Neural progenitor cell (in vitro differentiated cells): ENCODE data around the gene BAIAP3. TPM values are rescaled to one million over a fixed set of nuclear protein-coding genes. Genes with fewer than 3 reads are reported as not detected.

Experiments
- DNase-seq: peaks from one replicate; pipeline ENCODE4 v3.0.0-alpha.2; 2016; ENCODE audit warnings: low spot score
- H2AFZ ChIP-seq: fragments of 200-600 bp; sonication (generic); replicated peaks from 2 replicates; pipeline ENCODE4 v1.6.1; 2016; ENCODE audit warnings: antibody characterized with exemption
- H3F3A ChIP-seq: fragments of 200-600 bp; sonication (generic); 2 replicates; pipeline ENCODE4 v1.6.1; 2016; ENCODE audit warnings: antibody characterized with exemption, low read depth
- H3K27ac ChIP-seq: fragments of 200-600 bp; sonication (generic); 2 replicates; pipeline ENCODE4 v1.5.1; 2016; ENCODE audit warnings: mild to moderate bottlenecking
- H3K27me3 ChIP-seq: fragments of 200-600 bp; sonication (generic); 2 replicates; pipeline ENCODE4 v1.6.1; 2016; ENCODE audit warnings: mild to moderate bottlenecking, moderate library complexity
- H3K36me3 ChIP-seq: fragments of 200-600 bp; sonication (generic); 2 replicates; pipeline ENCODE4 v1.5.1; 2016
- H3K4me1 ChIP-seq: fragments of 200-600 bp; sonication (generic); 2 replicates; pipeline ENCODE4 v1.6.1; 2016; ENCODE audit warnings: mixed run types
- H3K4me2 ChIP-seq: fragments of 200-600 bp; sonication (generic); 2 replicates; pipeline ENCODE4 v1.6.1; 2016
- H3K4me3 ChIP-seq: fragments of 200-600 bp; sonication (generic); 2 replicates; pipeline ENCODE4 v1.5.1; 2016
- H3K79me2 ChIP-seq: fragments of 200-600 bp; sonication (generic); 2 replicates; pipeline ENCODE4 v1.6.1; 2016; ENCODE audit warnings: low read depth
- H3K9ac ChIP-seq: fragments of 200-600 bp; sonication (generic); 2 replicates; pipeline ENCODE4 v1.6.1; 2016
- H3K9me3 ChIP-seq: fragments of 200-600 bp; sonication (generic); 2 replicates; pipeline ENCODE4 v1.5.1; 2016; ENCODE audit warnings: low read depth
- H4K20me1 ChIP-seq: fragments of 200-600 bp; sonication (generic); 2 replicates; pipeline ENCODE4 v1.6.1; 2016; ENCODE audit warnings: low read depth
- H3K27ac Mint-ChIP-seq: 3 replicates; pipeline ENCODE4 v1.8.0; 2021; ENCODE audit warnings: mixed read lengths
- H3K27me3 Mint-ChIP-seq: 2 replicates; pipeline ENCODE4 v1.8.0; 2022; ENCODE audit warnings: low read depth, mild to moderate bottlenecking, inconsistent platforms, moderate library complexity, mixed read lengths; ENCODE audit not compliant: insufficient read depth
- H3K36me3 Mint-ChIP-seq: 3 replicates; pipeline ENCODE4 v1.8.0; 2021; ENCODE audit warnings: mixed read lengths
- H3K4me1 Mint-ChIP-seq: 3 replicates; pipeline ENCODE4 v1.8.0; 2021; ENCODE audit warnings: mixed read lengths
- H3K4me3 Mint-ChIP-seq: 3 replicates; pipeline ENCODE4 v1.8.0; 2021; ENCODE audit warnings: mild to moderate bottlenecking, moderate library complexity, mixed read lengths
- H3K9me3 Mint-ChIP-seq: 3 replicates; pipeline ENCODE4 v1.8.0; 2020; ENCODE audit warnings: mixed read lengths
- CTCF ChIP-seq: fragments of 200-600 bp; sonication (generic); IDR thresholded peaks from 2 replicates; pipeline ENCODE4 v1.5.1; 2017; ENCODE audit warnings: antibody characterized with exemption, mild to moderate bottlenecking
- EZH2 ChIP-seq: fragments of 200-600 bp; sonication (generic); IDR thresholded peaks from 2 replicates; pipeline ENCODE4 v1.6.1; 2017; ENCODE audit warnings: antibody characterized with exemption, mild to moderate bottlenecking, moderate library complexity
- EZH2phosphoT487 ChIP-seq: fragments of 200-600 bp; sonication (generic); IDR thresholded peaks from 2 replicates; pipeline ENCODE4 v1.6.1; 2017; ENCODE audit warnings: antibody characterized with exemption
- total RNA-seq: library from RNA; depleted of rRNA; stranded (reverse); fragments of >200 nt; gene quantifications from 2 replicates; pipeline ENCODE4 v1.2.3, GENCODE V29; 2015; ENCODE audit warnings: low replicate concordance

Gene BAIAP3
- total RNA-seq, 1 donor from 2014 or later = 0.34 TPM

GRCh38 chr16:1362807-1363206 is 29.4 kb downstream of the BAIAP3 start:
- no peak for DNase-seq
- Mint-ChIP-seq H3K36me3 (peaks cover 6% of the 10 kb centered on the region), H3K27ac (no peak overlapping the region), H3K4me1 (no peaks in the 10 kb centered on the region), H3K4me3 (no peak overlapping the region), H3K27me3 (peaks cover 2% of the 10 kb centered on the region), H3K9me3 (no peaks in the 10 kb centered on the region)
- Histone ChIP-seq H2AFZ (no peak overlapping the region), H3K4me2 (no peak overlapping the region), H3F3A (peaks cover 6% of the 10 kb centered on the region), H3K27ac (no peak overlapping the region), H3K36me3 (no peaks in the 10 kb centered on the region), H4K20me1 (peaks cover 40% of the 10 kb centered on the region), H3K9me3 (no peaks in the 10 kb centered on the region), H3K27me3 (no peaks in the 10 kb centered on the region), H3K79me2 (peaks cover 7% of the 10 kb centered on the region), H3K9ac (no peak overlapping the region), H3K4me3 (no peak overlapping the region), H3K4me1 (no peaks in the 10 kb centered on the region)
- TF ChIP-seq CTCF = no peak
- no peak for TF ChIP-seq EZH2
- no peak for TF ChIP-seq EZH2phosphoT487

GRCh38 chr16:1363501-1364041 is 30.1 kb downstream of the BAIAP3 start:
- Mint-ChIP-seq H3K9me3 (no peaks in the 10 kb centered on the region), H3K4me3 (peak overlapping the region; percentile 64), H3K4me1 (no peaks in the 10 kb centered on the region), H3K27me3 (peaks cover 2% of the 10 kb centered on the region), H3K36me3 (peaks cover 6% of the 10 kb centered on the region), H3K27ac (no peak overlapping the region)
- no peaks in the 10 kb centered on the region for H3K4me1 ChIP-seq
- peak; percentile 72 for DNase-seq
- peaks cover 6% of the 10 kb centered on the region for H3F3A ChIP-seq
- H3K79me2 ChIP-seq = peaks cover 7% of the 10 kb centered on the region
- no peak overlapping the region for H3K4me2 ChIP-seq
- no peak overlapping the region for H3K9ac ChIP-seq
- no peaks in the 10 kb centered on the region for H3K36me3 ChIP-seq
- H3K4me3 ChIP-seq = no peak overlapping the region
- H3K27me3 ChIP-seq = no peaks in the 10 kb centered on the region
- H2AFZ ChIP-seq = no peak overlapping the region
- peaks cover 34% of the 10 kb centered on the region for H4K20me1 ChIP-seq
- peak; percentile 84 for TF ChIP-seq CTCF
- TF ChIP-seq EZH2 = no peak
- H3K27ac ChIP-seq = no peak overlapping the region
- no peaks in the 10 kb centered on the region for H3K9me3 ChIP-seq

- Histone ChIP-seq H3K27me3 (no peaks in the 10 kb centered on the region), H3K79me2 (peaks cover 7% of the 10 kb centered on the region), H3K4me3 (no peak overlapping the region), H3K9ac (no peak overlapping the region), H3K36me3 (no peaks in the 10 kb centered on the region), H4K20me1 (peaks cover 30% of the 10 kb centered on the region), H3F3A (peaks cover 6% of the 10 kb centered on the region), H2AFZ (no peak overlapping the region), H3K9me3 (no peaks in the 10 kb centered on the region), H3K27ac (no peak overlapping the region), H3K4me1 (no peaks in the 10 kb centered on the region), H3K4me2 (no peak overlapping the region)
- DNase-seq = no peak
- Mint-ChIP-seq H3K4me3 (no peak overlapping the region), H3K27ac (no peak overlapping the region), H3K4me1 (no peaks in the 10 kb centered on the region), H3K9me3 (no peaks in the 10 kb centered on the region), H3K27me3 (peaks cover 2% of the 10 kb centered on the region), H3K36me3 (peaks cover 6% of the 10 kb centered on the region)
- TF ChIP-seq EZH2phosphoT487 (no peak), EZH2 (no peak), CTCF (no peak)
Observed at GRCh38 chr16:1364510-1364909, 31.1 kb downstream of the BAIAP3 start.
